COR-L47 (cell line): ENCODE measurements around the gene UCP3.

Experiments
- DNase-seq: peaks from one replicate; lab custom pipeline; 2025; lab: John Stamatoyannopoulos, UW

Gene UCP3

GRCh38 chr11:73951797-73952196 lies 57.1 kb downstream of the UCP3 start:
- no peak for DNase-seq

- no peak for DNase-seq
These were observed 57.8 kb downstream of the UCP3 start, which contains the start of gene DNAJB13 for GRCh38 chr11:73950869-73951710. TSS of gene DNAJB13 (plus strand) at chr11:73951026. CDS start at chr11:73951070, 44 bp downstream.
